WTC11 (cell line): ENCODE measurements around the gene FAM221B. TPM values are rescaled to one million over a fixed set of nuclear protein-coding genes. Genes with fewer than 3 reads are reported as not detected.

Experiments used
- ATAC-seq: fragments of 200-7000 bp; cut with Tn5 transposase; 2 replicates; pipeline ENCODE4 v1.10.0; 2021; ENCODE audit warnings: mild to moderate bottlenecking, moderate library complexity
- Bru-seq: library from RNA; stranded (reverse); fragments of 400-500 nt; gene quantifications from one replicate; lab custom pipeline; 2021; lab: Mats Ljungman, UMichigan
- CTCF ChIA-PET: fragments of 300-600 bp; sonication (Branson Sonifier 250); formaldehyde crosslinking; loops from one replicate; lab custom pipeline; 2021; ENCODE audit warnings: antibody characterized with exemption; lab: Charles Lee
- POLR2A ChIA-PET: fragments of 350-600 bp; sonication (Branson Sonifier 250); formaldehyde crosslinking; loops from one replicate; lab custom pipeline; 2021; ENCODE audit warnings: antibody characterized with exemption; lab: Charles Lee
- DNase-seq: peaks from one replicate; pipeline ENCODE4 v3.0.0; 2021; ENCODE audit warnings: low spot score
- H3K27ac Mint-ChIP-seq: 2 replicates; pipeline ENCODE4 v1.8.0; 2021; ENCODE audit warnings: mixed read lengths
- H3K27me3 Mint-ChIP-seq: 2 replicates; pipeline ENCODE4 v1.8.0; 2021; ENCODE audit warnings: low read depth, mild to moderate bottlenecking, moderate library complexity, mixed read lengths
- H3K36me3 Mint-ChIP-seq: 2 replicates; pipeline ENCODE4 v1.8.0; 2021; ENCODE audit warnings: mixed read lengths
- H3K4me1 Mint-ChIP-seq: 2 replicates; pipeline ENCODE4 v1.8.0; 2022; ENCODE audit warnings: mixed read lengths
- H3K4me3 Mint-ChIP-seq: 2 replicates; pipeline ENCODE4 v1.8.0; 2021; ENCODE audit warnings: mild to moderate bottlenecking, moderate library complexity, mixed read lengths
- H3K9me3 Mint-ChIP-seq: 2 replicates; pipeline ENCODE4 v1.8.0; 2021; ENCODE audit warnings: mixed read lengths
- ATF1 ChIP-seq: sonication (generic); formaldehyde crosslinking; IDR thresholded peaks from 2 replicates; pipeline ENCODE4 v1.8.1; 2023; ENCODE audit warnings: mild to moderate bottlenecking, moderate library complexity, missing genetic modification reagents
- GRHL2 ChIP-seq: fragments of 250-450 bp; sonication (Bioruptor Pico); IDR thresholded peaks from 2 replicates; pipeline ENCODE4 v1.8.0; 2022; ENCODE audit warnings: mild to moderate bottlenecking, moderate library complexity; ENCODE audit not compliant: insufficient replicate concordance, severe bottlenecking
- GTF2I ChIP-seq: fragments of 250-450 bp; sonication (Bioruptor Pico); conservative IDR thresholded peaks from 2 replicates; pipeline ENCODE4 v1.4.0; 2021; ENCODE audit warnings: mild to moderate bottlenecking
- MXD4 ChIP-seq: fragments of 250-450 bp; sonication (Bioruptor Pico); IDR thresholded peaks from 2 replicates; pipeline ENCODE4 v1.8.0; 2021; ENCODE audit warnings: mild to moderate bottlenecking, moderate library complexity, borderline replicate concordance
- NFATC4 ChIP-seq: fragments of 250-450 bp; sonication (Bioruptor Pico); IDR thresholded peaks from 2 replicates; pipeline ENCODE4 v1.9.0; 2021; ENCODE audit warnings: mild to moderate bottlenecking
- PRDM15 ChIP-seq: sonication (generic); formaldehyde crosslinking; IDR thresholded peaks from 2 replicates; pipeline ENCODE4 v1.8.0; 2022; ENCODE audit warnings: missing genetic modification reagents
- RELA ChIP-seq: sonication (generic); formaldehyde crosslinking; IDR thresholded peaks from 2 replicates; pipeline ENCODE4 v1.8.1; 2022; ENCODE audit warnings: missing genetic modification reagents, mild to moderate bottlenecking, borderline replicate concordance
- SMAD4 ChIP-seq: sonication (generic); formaldehyde crosslinking; IDR thresholded peaks from 2 replicates; pipeline ENCODE4 v1.8.0; 2022; ENCODE audit warnings: mild to moderate bottlenecking, missing genetic modification reagents
- SOX15 ChIP-seq: fragments of 250-450 bp; sonication (Bioruptor Pico); IDR thresholded peaks from 2 replicates; pipeline ENCODE4 v1.9.0; 2021; ENCODE audit warnings: mild to moderate bottlenecking
- ZNF121 ChIP-seq: sonication (generic); formaldehyde crosslinking; IDR thresholded peaks from 2 replicates; pipeline ENCODE4 v1.8.0; 2023; ENCODE audit warnings: missing genetic modification reagents
- ZNF423 ChIP-seq: fragments of 250-450 bp; sonication (Bioruptor Pico); IDR thresholded peaks from 2 replicates; pipeline ENCODE4 v2.1.2; 2022; ENCODE audit warnings: mild to moderate bottlenecking, moderate library complexity
- ZNF671 ChIP-seq: fragments of 250-450 bp; sonication (Bioruptor Pico); IDR thresholded peaks from 2 replicates; pipeline ENCODE4 v1.8.0; 2021; ENCODE audit warnings: mild to moderate bottlenecking
- long read RNA-seq, 3 experiments: library from RNA in 1 of 3; library from capped mRNA in 1 of 3; library from polyadenylated mRNA in 1 of 3; unstranded in 2 of 3; stranded (forward) in 1 of 3; transcript quantifications; one replicate each; pipeline ENCODE4 v2.0.0, GENCODE V29; 2021
- total RNA-seq: library from RNA; stranded (reverse); gene quantifications from 3 replicates; pipeline ENCODE4 v1.2.3, GENCODE V29; 2021
- TF ChIP-seq, protein P1 (sequence below): sonication (generic); formaldehyde crosslinking; IDR thresholded peaks from 2 replicates; pipeline ENCODE4 v1.8.1; 2022; ENCODE audit warnings: mild to moderate bottlenecking, missing genetic modification reagents, moderate library complexity, borderline replicate concordance
- TF ChIP-seq, protein P2 (sequence below): sonication (generic); formaldehyde crosslinking; conservative IDR thresholded peaks from 2 replicates; pipeline ENCODE4 v1.8.1; 2022; ENCODE audit warnings: mild to moderate bottlenecking, missing genetic modification reagents
- TF ChIP-seq, protein P3 (sequence below): fragments of 250-450 bp; sonication (Bioruptor Pico); IDR thresholded peaks from 2 replicates; pipeline ENCODE4 v1.9.0; 2021; ENCODE audit warnings: mild to moderate bottlenecking, borderline replicate concordance
- TF ChIP-seq, protein P4 (sequence below): sonication (generic); formaldehyde crosslinking; IDR thresholded peaks from 2 replicates; pipeline ENCODE4 v1.8.1; 2022; ENCODE audit warnings: low read depth, mild to moderate bottlenecking, moderate library complexity, missing genetic modification reagents, borderline replicate concordance
- TF ChIP-seq, protein P5 (sequence below): sonication (generic); formaldehyde crosslinking; IDR thresholded peaks from 2 replicates; pipeline ENCODE4 v1.8.0; 2022; ENCODE audit warnings: mild to moderate bottlenecking, missing genetic modification reagents
- TF ChIP-seq, protein P6 (sequence below): sonication (generic); formaldehyde crosslinking; IDR thresholded peaks from 2 replicates; pipeline ENCODE4 v1.8.1; 2022; ENCODE audit warnings: missing genetic modification reagents, borderline replicate concordance

The FAM221B gene
- 0.11 TPM in 1 of 3 replicates, not detected in the others for total RNA-seq
- Bru-seq, nascent RNA = percentile 14 among the genes with signal in this experiment
- long read RNA-seq, experiment 1 = 0 reads
- long read RNA-seq, experiment 2 = 0 reads
- long read RNA-seq, experiment 3 = 0 reads

DNA sequence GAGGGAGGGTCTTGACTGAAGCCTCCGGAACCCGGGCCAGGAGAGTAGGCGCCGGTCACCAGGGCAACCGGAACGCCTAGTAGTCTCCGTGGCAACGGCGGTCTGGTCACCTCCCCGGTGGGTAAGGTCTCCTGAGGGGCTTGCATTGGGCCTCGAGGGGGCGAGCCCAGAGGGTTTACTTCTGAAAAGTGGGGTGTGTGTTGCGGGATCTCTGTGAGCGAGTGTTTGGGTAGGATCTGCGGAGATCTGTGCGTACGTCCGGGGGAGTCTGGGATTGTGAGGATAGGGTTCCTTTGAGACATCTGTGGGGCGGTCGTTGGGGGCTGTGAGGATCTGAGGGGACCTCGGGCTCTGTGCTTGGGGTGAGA lies at the start of gene FAM221B:
FAM221B (minus strand) TSS at position 17 of the 368 bp plus-strand sequence. CDS start 2,571 bp downstream, outside the sequence.
- H3K36me3 Mint-ChIP-seq = no peaks in the 10 kb centered on the region
- TF ChIP-seq ZNF121 (CRISPR knock-in tag) = 0 out of 2 replicates have a peak, but pooled peaks have one; percentile 8
- no peak for TF ChIP-seq SMAD4 (CRISPR knock-in tag)
- no peak for TF ChIP-seq GTF2I
- no peak for TF ChIP-seq MXD4 (CRISPR knock-in tag)
- TF ChIP-seq, protein P1, sequence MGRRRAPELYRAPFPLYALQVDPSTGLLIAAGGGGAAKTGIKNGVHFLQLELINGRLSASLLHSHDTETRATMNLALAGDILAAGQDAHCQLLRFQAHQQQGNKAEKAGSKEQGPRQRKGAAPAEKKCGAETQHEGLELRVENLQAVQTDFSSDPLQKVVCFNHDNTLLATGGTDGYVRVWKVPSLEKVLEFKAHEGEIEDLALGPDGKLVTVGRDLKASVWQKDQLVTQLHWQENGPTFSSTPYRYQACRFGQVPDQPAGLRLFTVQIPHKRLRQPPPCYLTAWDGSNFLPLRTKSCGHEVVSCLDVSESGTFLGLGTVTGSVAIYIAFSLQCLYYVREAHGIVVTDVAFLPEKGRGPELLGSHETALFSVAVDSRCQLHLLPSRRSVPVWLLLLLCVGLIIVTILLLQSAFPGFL (CRISPR knock-in tag) = no peak
- TF ChIP-seq, all 79 proteins: peak for 1
- ATAC-seq = peak; percentile 52
- POLR2A ChIA-PET = interaction anchor here (0.6 to 1.0 kb wide), 4 partner anchors 15 to 290 kb away, joined by 3 to 5 read pairs (median 3); partner anchors contain the start of gene SPAG8
- DNase-seq = peak; percentile 81
- H3K27ac Mint-ChIP-seq = peak within 1 kb of the TSS; percentile 77
- H3K4me3 Mint-ChIP-seq = peak within 1 kb of the TSS; percentile 75
- H3K4me1 Mint-ChIP-seq = peaks cover 26% of the 10 kb centered on the region
- H3K9me3 Mint-ChIP-seq = no peaks in the 10 kb centered on the region
- peaks cover 2% of the 10 kb centered on the region; the same call in 1 of the 2 replicates for H3K27me3 Mint-ChIP-seq
- CTCF ChIA-PET = interaction anchor here (0.6 to 2.7 kb wide), 19 partner anchors 11 to 225 kb away, joined by 3 to 27 read pairs (median 4); partner anchors contain the start of gene HINT2

GRCh38 chr9:35872505-35872904 lies 44.0 kb upstream of the FAM221B start:
- Mint-ChIP-seq H3K9me3 (peaks cover 27% of the 10 kb centered on the region), H3K4me1 (peaks cover 11% of the 10 kb centered on the region), H3K27ac (no peak overlapping the region), H3K27me3 (peaks cover 23% of the 10 kb centered on the region), H3K36me3 (peaks cover 8% of the 10 kb centered on the region; the same call in 1 of the 2 replicates), H3K4me3 (no peak overlapping the region)
- DNase-seq = no peak
- TF ChIP-seq, protein P2, sequence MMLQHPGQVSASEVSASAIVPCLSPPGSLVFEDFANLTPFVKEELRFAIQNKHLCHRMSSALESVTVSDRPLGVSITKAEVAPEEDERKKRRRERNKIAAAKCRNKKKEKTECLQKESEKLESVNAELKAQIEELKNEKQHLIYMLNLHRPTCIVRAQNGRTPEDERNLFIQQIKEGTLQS (CRISPR knock-in tag) = no peak
- no peak for TF ChIP-seq ZNF121 (CRISPR knock-in tag)
- TF ChIP-seq, protein P3, sequence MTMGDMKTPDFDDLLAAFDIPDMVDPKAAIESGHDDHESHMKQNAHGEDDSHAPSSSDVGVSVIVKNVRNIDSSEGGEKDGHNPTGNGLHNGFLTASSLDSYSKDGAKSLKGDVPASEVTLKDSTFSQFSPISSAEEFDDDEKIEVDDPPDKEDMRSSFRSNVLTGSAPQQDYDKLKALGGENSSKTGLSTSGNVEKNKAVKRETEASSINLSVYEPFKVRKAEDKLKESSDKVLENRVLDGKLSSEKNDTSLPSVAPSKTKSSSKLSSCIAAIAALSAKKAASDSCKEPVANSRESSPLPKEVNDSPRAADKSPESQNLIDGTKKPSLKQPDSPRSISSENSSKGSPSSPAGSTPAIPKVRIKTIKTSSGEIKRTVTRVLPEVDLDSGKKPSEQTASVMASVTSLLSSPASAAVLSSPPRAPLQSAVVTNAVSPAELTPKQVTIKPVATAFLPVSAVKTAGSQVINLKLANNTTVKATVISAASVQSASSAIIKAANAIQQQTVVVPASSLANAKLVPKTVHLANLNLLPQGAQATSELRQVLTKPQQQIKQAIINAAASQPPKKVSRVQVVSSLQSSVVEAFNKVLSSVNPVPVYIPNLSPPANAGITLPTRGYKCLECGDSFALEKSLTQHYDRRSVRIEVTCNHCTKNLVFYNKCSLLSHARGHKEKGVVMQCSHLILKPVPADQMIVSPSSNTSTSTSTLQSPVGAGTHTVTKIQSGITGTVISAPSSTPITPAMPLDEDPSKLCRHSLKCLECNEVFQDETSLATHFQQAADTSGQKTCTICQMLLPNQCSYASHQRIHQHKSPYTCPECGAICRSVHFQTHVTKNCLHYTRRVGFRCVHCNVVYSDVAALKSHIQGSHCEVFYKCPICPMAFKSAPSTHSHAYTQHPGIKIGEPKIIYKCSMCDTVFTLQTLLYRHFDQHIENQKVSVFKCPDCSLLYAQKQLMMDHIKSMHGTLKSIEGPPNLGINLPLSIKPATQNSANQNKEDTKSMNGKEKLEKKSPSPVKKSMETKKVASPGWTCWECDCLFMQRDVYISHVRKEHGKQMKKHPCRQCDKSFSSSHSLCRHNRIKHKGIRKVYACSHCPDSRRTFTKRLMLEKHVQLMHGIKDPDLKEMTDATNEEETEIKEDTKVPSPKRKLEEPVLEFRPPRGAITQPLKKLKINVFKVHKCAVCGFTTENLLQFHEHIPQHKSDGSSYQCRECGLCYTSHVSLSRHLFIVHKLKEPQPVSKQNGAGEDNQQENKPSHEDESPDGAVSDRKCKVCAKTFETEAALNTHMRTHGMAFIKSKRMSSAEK (CRISPR knock-in tag) = no peak
- no peak for TF ChIP-seq ZNF423 (CRISPR knock-in tag)
- no peak for TF ChIP-seq NFATC4 (CRISPR knock-in tag)
- no peak for ATAC-seq
- ChIA-PET CTCF (interaction anchor here (0.6 to 1.4 kb wide), 5 partner anchors 8 to 148 kb away, joined by 3 to 10 read pairs (median 3); no protein-coding TSS in a partner anchor), POLR2A (no interaction called here)

GRCh38 chr9:35871545-35871944 lies 43.0 kb upstream of the FAM221B start:
- no peak for DNase-seq
- Mint-ChIP-seq H3K27me3 (peaks cover 15% of the 10 kb centered on the region), H3K9me3 (peaks cover 17% of the 10 kb centered on the region), H3K4me3 (no peak overlapping the region), H3K4me1 (peaks cover 11% of the 10 kb centered on the region), H3K27ac (no peak overlapping the region)
- POLR2A ChIA-PET = no interaction called here
- CTCF ChIA-PET = interaction anchor here (1.2 kb wide), 1 partner anchor 319 kb away, joined by 3 read pairs; the partner anchor contains the start of gene CLTA
- no peak for TF ChIP-seq SOX15
- TF ChIP-seq GRHL2 (CRISPR knock-in tag) = no peak
- no peak for TF ChIP-seq RELA (CRISPR knock-in tag)
- no peak for TF ChIP-seq ZNF671 (CRISPR knock-in tag)
- TF ChIP-seq, protein P4, sequence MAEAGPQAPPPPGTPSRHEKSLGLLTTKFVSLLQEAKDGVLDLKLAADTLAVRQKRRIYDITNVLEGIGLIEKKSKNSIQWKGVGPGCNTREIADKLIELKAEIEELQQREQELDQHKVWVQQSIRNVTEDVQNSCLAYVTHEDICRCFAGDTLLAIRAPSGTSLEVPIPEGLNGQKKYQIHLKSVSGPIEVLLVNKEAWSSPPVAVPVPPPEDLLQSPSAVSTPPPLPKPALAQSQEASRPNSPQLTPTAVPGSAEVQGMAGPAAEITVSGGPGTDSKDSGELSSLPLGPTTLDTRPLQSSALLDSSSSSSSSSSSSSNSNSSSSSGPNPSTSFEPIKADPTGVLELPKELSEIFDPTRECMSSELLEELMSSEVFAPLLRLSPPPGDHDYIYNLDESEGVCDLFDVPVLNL (CRISPR knock-in tag) = no peak
- TF ChIP-seq MXD4 (CRISPR knock-in tag) = no peak
- TF ChIP-seq, protein P5, sequence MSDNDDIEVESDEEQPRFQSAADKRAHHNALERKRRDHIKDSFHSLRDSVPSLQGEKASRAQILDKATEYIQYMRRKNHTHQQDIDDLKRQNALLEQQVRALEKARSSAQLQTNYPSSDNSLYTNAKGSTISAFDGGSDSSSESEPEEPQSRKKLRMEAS (CRISPR knock-in tag) = no peak
- TF ChIP-seq PRDM15 = no peak
- TF ChIP-seq ATF1 (CRISPR knock-in tag) = no peak
- TF ChIP-seq, protein P6, sequence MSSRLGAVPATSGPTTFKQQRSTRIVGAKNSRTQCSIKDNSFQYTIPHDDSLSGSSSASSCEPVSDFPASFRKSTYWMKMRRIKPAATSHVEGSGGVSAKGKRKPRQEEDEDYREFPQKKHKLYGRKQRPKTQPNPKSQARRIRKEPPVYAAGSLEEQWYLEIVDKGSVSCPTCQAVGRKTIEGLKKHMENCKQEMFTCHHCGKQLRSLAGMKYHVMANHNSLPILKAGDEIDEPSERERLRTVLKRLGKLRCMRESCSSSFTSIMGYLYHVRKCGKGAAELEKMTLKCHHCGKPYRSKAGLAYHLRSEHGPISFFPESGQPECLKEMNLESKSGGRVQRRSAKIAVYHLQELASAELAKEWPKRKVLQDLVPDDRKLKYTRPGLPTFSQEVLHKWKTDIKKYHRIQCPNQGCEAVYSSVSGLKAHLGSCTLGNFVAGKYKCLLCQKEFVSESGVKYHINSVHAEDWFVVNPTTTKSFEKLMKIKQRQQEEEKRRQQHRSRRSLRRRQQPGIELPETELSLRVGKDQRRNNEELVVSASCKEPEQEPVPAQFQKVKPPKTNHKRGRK (CRISPR knock-in tag) = no peak
- TF ChIP-seq, all 79 proteins: peak for 0
- H3K36me3 Mint-ChIP-seq = peaks cover under 1% of the 10 kb centered on the region; the same call in 1 of the 2 replicates
- ATAC-seq = no peak
